PC-3 (cell line): ENCODE data around the gene SLC47A2. TPM values are rescaled to one million over a fixed set of nuclear protein-coding genes. Genes with fewer than 3 reads are reported as not detected.

Experiments
- ATAC-seq: fragments of 200-7000 bp; cut with Tn5 transposase; 2 replicates; pipeline ENCODE4 v1.9.1; 2020; ENCODE audit warnings: mild to moderate bottlenecking, moderate library complexity
- BruUV-seq: library from RNA; stranded (reverse); fragments of 400-500 nt; replicated peaks from 2 replicates; lab custom pipeline; 2021; lab: Mats Ljungman, UMichigan
- CTCF ChIA-PET: fragments of 300-600 bp; sonication (Branson Sonifier 250); formaldehyde crosslinking; loops from one replicate; lab custom pipeline; 2022; ENCODE audit warnings: antibody characterized with exemption; lab: Charles Lee
- POLR2A ChIA-PET: fragments of 300-600 bp; sonication (Branson Sonifier 250); formaldehyde crosslinking; loops from one replicate; lab custom pipeline; 2022; ENCODE audit warnings: antibody characterized with exemption; ENCODE audit not compliant: unreplicated experiment; lab: Charles Lee
- DNase-seq: peaks from one replicate; pipeline ENCODE4 v3.0.0-alpha.2; 2015
- H2AFZ ChIP-seq: fragments of 300-600 bp; sonication (generic); 2 replicates; pipeline ENCODE4 v1.6.0; 2016; ENCODE audit warnings: antibody characterized with exemption, low read length
- H3F3A ChIP-seq: fragments of 300-600 bp; sonication (generic); one replicate; pipeline ENCODE4 v1.6.0; 2017; ENCODE audit warnings: antibody characterized with exemption, low read length, control low read depth, mild to moderate bottlenecking; ENCODE audit not compliant: unreplicated experiment
- H3K27ac ChIP-seq: fragments of 300-600 bp; sonication (generic); 2 replicates; pipeline ENCODE4 v1.5.1; 2016; ENCODE audit warnings: mild to moderate bottlenecking, low read length
- H3K27me3 ChIP-seq: fragments of 300-600 bp; sonication (generic); 2 replicates; pipeline ENCODE4 v1.6.1; 2016; ENCODE audit warnings: low read length, mixed read lengths
- H3K36me3 ChIP-seq: fragments of 300-600 bp; sonication (generic); 2 replicates; pipeline ENCODE4 v1.6.1; 2016; ENCODE audit warnings: low read depth, mixed run types, low read length, mixed read lengths
- H3K4me1 ChIP-seq: fragments of 300-600 bp; sonication (generic); 2 replicates; pipeline ENCODE4 v1.5.1; 2016; ENCODE audit warnings: low read length; ENCODE audit not compliant: insufficient read depth
- H3K4me2 ChIP-seq: fragments of 300-600 bp; sonication (generic); 2 replicates; pipeline ENCODE4 v1.6.0; 2016; ENCODE audit warnings: low read length
- H3K4me3 ChIP-seq: fragments of 300-600 bp; sonication (generic); 2 replicates; pipeline ENCODE4 v1.5.1; 2016; ENCODE audit warnings: mild to moderate bottlenecking, low read length, mixed read lengths
- H3K79me2 ChIP-seq: fragments of 300-600 bp; sonication (generic); 2 replicates; pipeline ENCODE4 v1.6.1; 2017; ENCODE audit warnings: low read length, mixed read lengths
- H3K9ac ChIP-seq: fragments of 300-600 bp; sonication (generic); 2 replicates; pipeline ENCODE4 v1.6.0; 2016; ENCODE audit warnings: mild to moderate bottlenecking, low read length
- H3K9me2 ChIP-seq: fragments of 300-600 bp; sonication (generic); replicated peaks from 2 replicates; pipeline ENCODE4 v1.6.1; 2016; ENCODE audit warnings: mixed run types, low read length, mixed read lengths
- H3K9me3 ChIP-seq: fragments of 300-600 bp; sonication (generic); 2 replicates; pipeline ENCODE4 v1.6.1; 2016; ENCODE audit warnings: low read length, mixed read lengths
- H4K20me1 ChIP-seq: fragments of 300-600 bp; sonication (generic); 2 replicates; pipeline ENCODE4 v1.6.1; 2016; ENCODE audit warnings: low read length, mixed read lengths
- CTCF ChIP-seq: fragments of 300-600 bp; sonication (generic); conservative IDR thresholded peaks from 2 replicates; pipeline ENCODE4 v1.5.1; 2017; ENCODE audit warnings: antibody characterized with exemption, low read depth, mild to moderate bottlenecking, low read length
- EZH2 ChIP-seq: fragments of 300-600 bp; sonication (generic); IDR thresholded peaks from one replicate; pipeline ENCODE4 v1.6.1; 2017; ENCODE audit warnings: antibody characterized with exemption, mild to moderate bottlenecking, low read length; ENCODE audit not compliant: unreplicated experiment
- EZH2phosphoT487 ChIP-seq: fragments of 300-600 bp; sonication (generic); IDR thresholded peaks from 2 replicates; pipeline ENCODE4 v1.6.1; 2018; ENCODE audit warnings: mild to moderate bottlenecking, antibody characterized with exemption, low read length, borderline replicate concordance
- intact Hi-C: fragments of 100-400 bp; cut with micrococcal nuclease; formaldehyde crosslinking; loops from 2 replicates; pipeline ENCODE4 v1.9.0; 2023
- total RNA-seq: library from RNA; depleted of rRNA; stranded (reverse); fragments of >200 nt; gene quantifications from 2 replicates; pipeline ENCODE4 v1.2.3, GENCODE V29; 2014

Gene SLC47A2
- total RNA-seq, 1 experiment from 2014 or later: not detected

- no peaks in the 10 kb centered on the region for H3K9me3 ChIP-seq
- no peaks in the 10 kb centered on the region for H3K79me2 ChIP-seq
- H3K27ac ChIP-seq: no peak overlapping the region
- H3K9me2 ChIP-seq: no peaks in the 10 kb centered on the region
- no peak overlapping the region for H3K4me2 ChIP-seq
- TF ChIP-seq CTCF (no peak), EZH2 (no peak)
- no peaks in the 10 kb centered on the region for H3K27me3 ChIP-seq
- no peaks in the 10 kb centered on the region for H4K20me1 ChIP-seq
- H3K4me3 ChIP-seq: no peak overlapping the region
- no peak overlapping the region for H3K9ac ChIP-seq
- peaks cover 15% of the 10 kb centered on the region for H3K4me1 ChIP-seq
- no TSS peak for BruUV-seq
- ATAC-seq: no peak
- POLR2A ChIA-PET: no interaction called here
- no peaks in the 10 kb centered on the region for H3K36me3 ChIP-seq
- H2AFZ ChIP-seq: no peak overlapping the region
- H3F3A ChIP-seq: no peaks in the 10 kb centered on the region
- CTCF ChIA-PET: no interaction called here
- intact Hi-C loops: no loop called here
- no peak for DNase-seq
These were observed 10.4 kb upstream of the SLC47A2 start for GRCh38 chr17:19726631-19727376.

DNA sequence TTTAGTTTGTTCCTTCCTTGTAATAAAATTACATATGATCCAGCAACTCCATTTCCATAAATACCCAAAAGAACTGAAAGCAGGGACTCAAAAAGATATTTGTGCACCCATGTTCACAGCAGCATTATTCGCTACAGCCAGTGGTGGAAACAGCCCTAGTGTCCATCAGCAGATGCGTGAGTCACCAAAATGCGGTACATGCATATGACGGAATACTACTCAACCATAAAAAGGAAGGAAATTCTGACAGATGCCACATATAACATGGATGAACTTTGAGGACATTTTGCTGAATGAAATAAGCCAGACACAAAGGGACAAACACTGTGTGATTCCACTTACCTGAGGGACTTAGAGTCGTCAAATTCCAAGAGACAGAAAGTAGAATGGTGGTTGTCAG is 9.1 kb upstream of the SLC47A2 start:
- no peak for ATAC-seq
- no peaks in the 10 kb centered on the region for H4K20me1 ChIP-seq
- no peaks in the 10 kb centered on the region for H3K9me3 ChIP-seq
- no peaks in the 10 kb centered on the region for H3K9me2 ChIP-seq
- CTCF ChIA-PET: no interaction called here
- no peak overlapping the region for H3K4me3 ChIP-seq
- BruUV-seq: no TSS peak
- no peak for TF ChIP-seq EZH2phosphoT487
- H3K27ac ChIP-seq: no peak overlapping the region
- H3K27me3 ChIP-seq: no peaks in the 10 kb centered on the region
- H3F3A ChIP-seq: no peaks in the 10 kb centered on the region
- POLR2A ChIA-PET: no interaction called here
- no peaks in the 10 kb centered on the region for H3K36me3 ChIP-seq
- H3K79me2 ChIP-seq: no peaks in the 10 kb centered on the region
- no peak overlapping the region for H3K9ac ChIP-seq
- H3K4me2 ChIP-seq: no peak overlapping the region
- DNase-seq: no peak
- H3K4me1 ChIP-seq: peaks cover 20% of the 10 kb centered on the region
- intact Hi-C loops: no loop called here
- no peak overlapping the region for H2AFZ ChIP-seq

GRCh38 chr17:19724501-19725420 is 8.4 kb upstream of the SLC47A2 start:
- DNase-seq (no peak), ATAC-seq (no peak)
- Histone ChIP-seq H3K79me2 (no peaks in the 10 kb centered on the region), H3K4me2 (no peak overlapping the region), H3K9me3 (no peaks in the 10 kb centered on the region), H4K20me1 (no peaks in the 10 kb centered on the region), H3K27me3 (no peaks in the 10 kb centered on the region), H3K9me2 (no peaks in the 10 kb centered on the region), H3F3A (no peaks in the 10 kb centered on the region), H3K4me3 (no peak overlapping the region), H2AFZ (no peak overlapping the region), H3K27ac (no peak overlapping the region), H3K36me3 (no peaks in the 10 kb centered on the region), H3K9ac (no peak overlapping the region), H3K4me1 (peaks cover 26% of the 10 kb centered on the region)
- no TSS peak for BruUV-seq
- TF ChIP-seq EZH2phosphoT487: no peak
- no peak for TF ChIP-seq CTCF
- TF ChIP-seq EZH2: no peak
- ChIA-PET CTCF (no interaction called here), POLR2A (no interaction called here)
- intact Hi-C loops: no loop called here
